ENCODE results near the gene GNL3L. TPM values are rescaled to one million over a fixed set of nuclear protein-coding genes. Genes with fewer than 3 reads are reported as not detected.

Gene GNL3L
- total and polyA plus RNA-seq, 4 donors = 3.8 to 22.1 (median 11.4) TPM

- peak overlapping the region in 2 of 3 donors; percentile 29 to 73 for H3K4me3 ChIP-seq (ENCODE audit: low read depth in 1 of 3, low read length in 3 of 3)
- no peaks in the 10 kb centered on the region for H3K36me3 ChIP-seq (ENCODE audit: control insufficient read depth in 4 of 4, insufficient read depth in 3 of 4, low read depth in 1 of 4, low read length in 3 of 4)
- WGBS = 56% methylated on average over 10 of the region's 10 CpGs
- no peaks in the 10 kb centered on the region for H3K9me3 ChIP-seq (ENCODE audit: control insufficient read depth in 4 of 4, low read length in 3 of 4)
- DNase-seq (ENCODE audit: low spot score) = no peak
- peaks cover 0 to 1% (median 0%) of the 10 kb centered on the region in 4 donors for H3K4me1 ChIP-seq (ENCODE audit: control insufficient read depth in 4 of 4, insufficient read depth in 4 of 4, low read length in 3 of 4)
- TF ChIP-seq HNF4A (conservative IDR thresholded peaks at IDR 0.05) = no peak
- TF ChIP-seq GABPA (IDR thresholded peaks at IDR 0.05 in 1 of 2, conservative IDR thresholded peaks at IDR 0.05 in 1 of 2) = no peak
- no peak for TF ChIP-seq JUND (IDR thresholded peaks at IDR 0.05)
- TF ChIP-seq CTCF (IDR thresholded peaks at IDR 0.05; ENCODE audit: low read depth, low read length, missing input control) = no peak
- no peak for TF ChIP-seq TAF1 (conservative IDR thresholded peaks at IDR 0.05)
- no peak for TF ChIP-seq RXRA (IDR thresholded peaks at IDR 0.05)
- no peak for TF ChIP-seq NR2F2 (IDR thresholded peaks at IDR 0.05)
- no peak overlapping the region for H3K27ac ChIP-seq (ENCODE audit: low read depth in 1 of 2, low read length in 2 of 2)
- H3K9ac ChIP-seq (ENCODE audit: low read depth in 1 of 2, low read length in 2 of 2) = no peak overlapping the region
- peaks cover 0 to 3% (median 0%) of the 10 kb centered on the region in 4 donors for H3K27me3 ChIP-seq (ENCODE audit: control insufficient read depth in 4 of 4, insufficient read depth in 4 of 4, low read length in 3 of 4)
These were observed 35.6 kb upstream of the GNL3L start for GRCh38 chrX:54494166-54494988.

- Histone ChIP-seq H3K4me3 (ENCODE audit: low read depth in 1 of 3, low read length in 3 of 3) (peak overlapping the region in 2 of 3 donors; percentile 45 to 73), H3K27me3 (ENCODE audit: control insufficient read depth in 4 of 4, insufficient read depth in 4 of 4, low read length in 3 of 4) (peaks cover 0 to 3% (median 0%) of the 10 kb centered on the region in 4 donors), H3K9me3 (ENCODE audit: control insufficient read depth in 4 of 4, low read length in 3 of 4) (no peaks in the 10 kb centered on the region), H3K4me1 (ENCODE audit: control insufficient read depth in 4 of 4, insufficient read depth in 4 of 4, low read length in 3 of 4) (peaks cover 0 to 1% (median 0%) of the 10 kb centered on the region in 4 donors), H3K36me3 (ENCODE audit: control insufficient read depth in 4 of 4, insufficient read depth in 3 of 4, low read depth in 1 of 4, low read length in 3 of 4) (no peaks in the 10 kb centered on the region), H3K27ac (ENCODE audit: low read depth in 1 of 2, low read length in 2 of 2) (no peak overlapping the region), H3K9ac (ENCODE audit: low read depth in 1 of 2, low read length in 2 of 2) (no peak overlapping the region)
- TF ChIP-seq CTCF (IDR thresholded peaks at IDR 0.05; ENCODE audit: low read depth, low read length, missing input control) (no peak), FOXA2 (IDR thresholded peaks at IDR 0.05) (no peak), SP1 (IDR thresholded peaks at IDR 0.05) (no peak), YY1 (IDR thresholded peaks at IDR 0.05) (no peak), NR2F2 (IDR thresholded peaks at IDR 0.05) (no peak), TAF1 (conservative IDR thresholded peaks at IDR 0.05) (no peak), ATF3 (IDR thresholded peaks at IDR 0.05) (no peak), RXRA (IDR thresholded peaks at IDR 0.05) (no peak), REST (IDR thresholded peaks at IDR 0.05) (no peak), ZBTB33 (IDR thresholded peaks at IDR 0.05) (no peak), EGR1 (IDR thresholded peaks at IDR 0.05; ENCODE audit: low read depth in 2 of 2) (no peak), RAD21 (IDR thresholded peaks at IDR 0.05) (no peak)
- under 1% methylated on average over 86 of the region's 86 CpGs for WGBS
- DNase-seq (ENCODE audit: low spot score) = no peak
These were observed 34.8 kb upstream of the GNL3L start for GRCh38 chrX:54494989-54495813.
